GM18867 (cell line): ENCODE measurements around the gene AGL.
"Not testable (repeated sequence)": the region's sequence is repeated elsewhere in the genome, so short reads cannot be mapped to it uniquely, and the experiment has no call there.

Experiments
- ATAC-seq: cut with Tn5 transposase; IDR thresholded peaks from one replicate; pipeline ENCODE4 v1.9.1; 2021; ENCODE audit warnings: mild to moderate bottlenecking, moderate library complexity; ENCODE audit not compliant: unreplicated experiment

Gene AGL

DNA sequence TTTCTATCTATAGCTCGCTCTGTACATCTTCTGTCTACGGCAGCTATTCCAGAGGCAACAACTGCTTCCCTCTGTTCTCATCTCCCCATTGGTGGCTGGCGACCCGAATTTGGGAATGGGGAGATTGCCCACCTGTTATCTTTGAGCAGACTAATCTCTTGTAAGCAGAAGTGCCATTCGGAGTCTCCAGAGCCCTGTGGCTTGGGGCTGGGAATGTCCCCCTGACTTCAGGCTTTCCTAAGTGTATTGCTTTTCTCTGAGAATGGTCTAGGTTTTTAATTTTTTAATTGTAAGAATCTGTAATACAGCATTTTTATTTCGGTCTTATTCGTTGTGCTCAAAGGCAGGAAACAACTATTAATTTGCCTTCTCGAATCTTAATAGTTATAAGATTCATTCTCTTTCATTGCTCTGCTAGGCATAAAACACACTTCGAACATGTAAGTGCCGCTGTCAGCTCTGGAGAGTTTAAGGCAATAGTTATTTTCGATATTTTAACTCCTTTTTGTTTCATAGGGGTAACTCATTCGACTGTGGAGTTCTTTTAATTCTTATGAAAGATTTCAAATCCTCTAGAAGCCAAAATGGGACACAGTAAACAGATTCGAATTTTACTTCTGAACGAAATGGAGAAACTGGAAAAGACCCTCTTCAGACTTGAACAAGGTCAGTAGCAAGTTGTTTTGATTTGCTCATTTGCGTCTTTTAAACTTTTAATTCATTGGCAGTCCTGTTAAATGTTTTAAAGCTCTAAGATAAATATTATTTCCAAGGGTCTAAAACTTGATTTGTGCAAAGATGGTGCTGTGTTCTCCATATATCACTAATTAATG is 514 bp downstream of the AGL start:
- ATAC-seq, result peak; percentile 1

DNA sequence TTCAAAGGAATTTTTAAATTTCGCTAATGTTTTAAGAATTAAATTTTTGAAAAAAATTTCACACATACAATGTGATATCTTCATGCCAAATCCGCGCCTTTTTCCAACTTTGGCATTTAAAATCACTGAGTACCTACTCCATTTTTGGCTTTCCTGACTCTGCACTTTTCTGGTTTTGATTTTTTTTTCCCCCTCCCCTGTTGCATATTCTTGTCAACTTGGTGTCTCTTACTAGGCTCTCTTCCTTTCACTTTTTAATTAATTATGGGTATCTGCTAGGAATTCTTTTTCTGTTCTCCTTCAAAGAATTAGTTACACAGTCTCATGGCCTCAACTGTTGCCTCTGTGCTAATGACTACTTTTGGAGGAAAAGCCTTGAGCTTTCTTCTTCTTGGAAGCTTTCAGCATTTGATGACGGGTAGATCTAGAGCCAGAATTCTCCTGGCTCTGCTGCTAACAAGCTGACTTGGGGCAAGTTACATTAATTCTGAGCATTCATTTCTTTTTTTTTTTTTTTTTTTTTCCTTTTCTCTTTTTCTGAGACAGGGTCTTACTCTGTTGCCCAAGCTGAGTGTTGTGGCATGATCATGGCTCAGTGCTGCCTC is 1.8 kb downstream of the AGL start:
- no peak for ATAC-seq

DNA sequence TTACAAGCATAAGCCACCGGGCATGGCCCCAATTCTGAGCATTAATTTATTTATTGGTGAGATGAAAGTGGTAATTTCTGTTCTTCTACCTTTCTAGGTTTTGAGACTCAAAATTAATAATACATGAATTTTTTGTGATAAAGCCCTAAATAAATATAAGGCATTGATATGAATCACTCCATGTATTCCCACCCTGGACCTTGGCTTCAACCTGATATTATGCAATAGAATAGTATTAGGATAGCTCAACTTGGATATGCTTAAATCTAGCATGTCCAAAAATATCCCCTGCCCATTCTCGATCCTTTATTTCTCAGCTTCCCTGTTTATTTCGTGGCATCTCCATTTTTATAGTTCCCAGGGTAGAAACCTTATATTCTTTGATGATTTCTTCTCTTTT is 2.5 kb downstream of the AGL start:
- no peak for ATAC-seq

DNA sequence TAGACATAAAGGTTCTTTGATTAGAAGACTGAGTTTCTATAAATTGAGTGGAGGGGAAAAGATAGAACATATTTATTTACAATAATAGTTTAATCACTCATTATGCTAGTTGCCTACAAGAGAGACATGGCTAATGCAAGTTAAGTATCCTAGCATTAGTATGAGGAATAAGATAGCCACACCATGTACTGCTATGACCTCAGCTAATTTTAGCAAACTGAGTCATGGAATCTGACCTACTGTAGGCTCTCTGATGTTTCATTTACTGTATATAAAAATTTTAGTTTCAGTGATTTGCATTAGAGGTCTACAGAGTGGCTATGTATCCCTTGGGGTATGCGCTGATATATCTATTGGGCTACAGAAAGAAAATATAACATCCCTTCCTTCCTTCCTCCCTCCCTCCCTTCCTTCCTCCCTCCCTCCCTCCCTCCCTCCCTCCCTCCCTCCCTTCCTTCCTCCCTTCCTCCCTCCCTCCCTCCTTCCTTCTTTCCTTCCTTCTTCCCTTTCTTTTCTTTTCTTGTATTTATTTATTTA is 5.8 kb downstream of the AGL start:
- no peak for ATAC-seq

DNA sequence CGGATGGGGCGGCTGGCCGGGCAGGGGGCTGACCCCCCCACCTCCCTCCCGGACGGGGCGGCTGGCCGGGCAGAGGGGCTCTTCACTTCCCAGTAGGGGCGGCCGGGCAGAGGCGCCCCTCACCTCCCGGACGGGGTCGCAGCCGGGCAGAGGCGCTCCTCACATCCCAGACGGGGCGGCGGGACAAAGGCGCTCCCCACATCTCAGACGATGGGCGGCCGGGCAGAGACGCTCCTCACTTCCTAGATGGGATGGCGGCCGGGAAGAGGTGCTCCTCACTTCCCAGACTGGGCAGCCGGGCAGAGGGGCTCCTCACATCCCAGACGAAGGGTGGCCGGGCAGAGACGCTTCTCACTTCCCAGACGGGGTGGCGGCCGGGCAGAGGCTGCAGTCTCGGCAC is 6.9 kb downstream of the AGL start:
- not testable (repeated sequence) for ATAC-seq

DNA sequence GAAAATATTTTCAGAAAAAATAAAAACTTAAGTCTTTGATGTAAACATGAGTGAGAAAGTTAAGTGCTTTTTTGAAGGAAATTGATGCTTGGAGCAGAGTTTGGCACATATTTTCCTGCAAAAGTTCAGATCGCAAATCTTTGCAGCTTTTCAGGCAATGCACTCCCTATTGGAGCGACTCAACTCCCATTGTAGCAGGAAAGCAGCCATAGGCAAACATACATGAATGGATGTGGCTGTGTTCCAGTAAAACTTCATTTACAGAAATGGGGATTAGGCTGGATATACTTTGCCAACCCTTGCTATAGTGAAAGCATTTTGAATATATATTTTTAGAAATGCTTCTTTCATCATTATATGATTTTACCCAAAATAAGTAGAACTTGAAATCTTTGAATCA is 8.1 kb downstream of the AGL start:
- no peak for ATAC-seq

DNA sequence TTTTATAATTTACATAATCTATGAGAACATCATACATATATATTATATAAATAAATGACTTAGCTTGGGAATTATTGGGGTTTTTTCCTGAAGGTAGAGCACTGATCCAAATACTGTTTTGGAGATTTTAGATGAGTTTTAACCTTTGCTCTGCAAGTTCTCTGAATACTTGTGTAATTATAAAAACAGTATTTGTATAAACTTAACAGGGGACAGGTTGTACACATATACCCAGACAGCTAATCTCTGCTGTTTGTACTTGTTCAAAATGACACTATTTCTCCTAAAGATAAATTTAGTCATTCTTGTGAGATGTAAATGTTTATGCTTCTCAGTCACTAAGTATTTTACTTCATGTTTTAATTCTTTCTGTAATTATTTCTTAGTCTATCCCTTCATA is 8.7 kb downstream of the AGL start:
- no peak for ATAC-seq

DNA sequence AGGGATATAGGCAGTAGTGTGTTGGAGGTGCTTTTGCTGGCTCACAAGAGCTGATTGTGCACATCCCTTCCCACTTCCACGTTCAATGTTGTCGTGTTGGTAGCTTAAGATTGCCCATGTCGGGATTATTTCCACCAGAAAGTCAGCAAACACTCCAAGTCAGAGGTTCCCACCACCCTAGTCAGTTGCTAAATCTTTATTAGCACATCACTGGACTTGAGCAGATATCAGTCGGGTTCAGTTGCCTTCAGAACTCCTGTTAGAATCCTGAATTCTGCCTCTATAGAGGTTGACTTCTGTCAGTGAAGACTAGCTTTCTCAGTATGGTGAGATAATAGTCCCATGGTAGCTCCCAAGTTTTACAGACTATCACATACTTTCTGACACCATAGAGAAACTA is 10.5 kb downstream of the AGL start:
- no peak for ATAC-seq

DNA sequence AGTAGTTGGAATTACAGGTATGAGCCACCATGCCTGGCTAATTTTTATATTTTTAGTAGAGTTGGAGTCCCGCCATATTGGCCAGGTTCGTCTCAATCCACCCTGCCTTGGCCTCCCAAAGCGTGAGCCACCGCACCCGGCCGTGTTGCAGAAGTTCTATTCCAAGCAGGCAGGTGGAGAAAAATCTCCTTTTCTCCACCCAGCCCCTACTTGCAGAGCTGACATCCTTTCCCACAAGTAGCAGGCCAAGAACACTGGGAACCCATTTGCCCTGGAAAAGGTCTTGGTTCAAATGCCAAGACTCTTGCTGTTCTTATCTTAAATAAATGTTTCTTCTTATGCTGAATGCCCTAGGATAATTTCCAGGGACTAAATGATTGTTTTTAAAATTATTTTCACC is 17.5 kb downstream of the AGL start:
- no peak for ATAC-seq

DNA sequence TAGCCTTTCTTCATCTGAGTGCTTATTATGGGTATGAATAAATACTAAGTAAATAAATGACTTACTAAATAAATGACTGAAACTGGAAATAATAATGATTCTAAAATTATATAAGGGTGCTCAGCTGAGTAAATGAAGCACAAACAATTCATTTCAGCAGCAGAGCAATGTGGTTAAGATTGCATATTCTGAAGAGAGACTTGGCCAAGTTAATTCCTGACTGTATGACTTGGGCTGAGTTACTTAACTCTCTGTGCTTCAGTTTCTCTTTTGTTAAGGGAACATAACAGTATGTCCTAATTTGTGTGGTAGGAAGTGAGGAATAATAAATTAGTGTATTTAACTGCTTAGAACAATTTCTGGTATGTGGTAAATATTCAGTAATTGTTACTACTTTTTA is 19.1 kb downstream of the AGL start:
- no peak for ATAC-seq

DNA sequence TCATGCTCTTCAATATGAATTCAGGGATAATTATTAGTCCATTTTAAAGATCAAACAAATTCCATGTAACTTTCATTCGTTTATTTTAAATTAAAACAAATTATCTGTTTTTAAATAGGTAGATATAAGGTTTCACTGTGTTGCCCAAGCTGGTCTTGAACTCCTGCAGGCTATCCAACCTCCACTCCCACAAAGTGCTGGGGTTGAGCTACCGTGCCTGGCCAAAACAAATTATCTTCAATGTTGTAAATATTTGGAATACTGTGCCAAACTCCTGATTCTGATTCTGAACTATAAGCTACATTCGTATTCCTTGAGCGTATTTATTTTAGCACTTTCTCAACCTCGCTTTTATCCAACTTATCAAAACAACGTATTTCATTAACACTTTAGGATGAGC is 19.6 kb downstream of the AGL start:
- ATAC-seq, result no peak

DNA sequence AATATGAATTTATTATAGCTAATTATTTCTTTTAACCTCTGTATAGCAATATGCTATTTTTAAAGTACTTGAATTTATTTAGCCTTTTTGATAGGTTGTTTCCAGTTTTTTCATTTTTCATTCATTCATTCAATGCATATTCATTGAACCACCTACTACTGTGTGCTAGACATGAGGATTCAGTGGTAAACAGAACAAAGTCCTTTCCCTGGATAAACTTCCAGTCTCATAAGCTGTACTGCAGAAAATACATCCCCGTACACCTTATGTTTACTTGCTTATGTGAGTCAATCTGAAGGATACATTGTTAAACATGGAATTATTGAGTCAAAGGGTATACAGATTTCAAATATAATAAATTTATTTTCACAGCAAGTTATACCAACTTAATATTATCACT is 21.9 kb downstream of the AGL start:
- no peak for ATAC-seq

DNA sequence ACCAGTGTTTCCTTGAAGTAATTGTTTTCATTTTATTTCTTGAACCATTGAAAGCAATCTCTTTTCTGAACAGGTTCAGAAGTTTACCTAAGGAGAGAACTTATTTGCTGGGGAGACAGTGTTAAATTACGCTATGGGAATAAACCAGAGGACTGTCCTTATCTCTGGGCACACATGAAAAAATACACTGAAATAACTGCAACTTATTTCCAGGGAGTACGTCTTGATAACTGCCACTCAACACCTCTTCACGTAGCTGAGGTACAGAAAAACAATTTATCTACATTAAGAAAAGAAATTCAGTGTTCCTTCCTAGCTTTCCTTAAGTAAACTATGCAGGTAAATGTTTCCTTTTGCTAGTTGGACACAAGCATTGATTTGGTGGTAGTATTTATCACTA is 27.4 kb downstream of the AGL start:
- no peak for ATAC-seq

DNA sequence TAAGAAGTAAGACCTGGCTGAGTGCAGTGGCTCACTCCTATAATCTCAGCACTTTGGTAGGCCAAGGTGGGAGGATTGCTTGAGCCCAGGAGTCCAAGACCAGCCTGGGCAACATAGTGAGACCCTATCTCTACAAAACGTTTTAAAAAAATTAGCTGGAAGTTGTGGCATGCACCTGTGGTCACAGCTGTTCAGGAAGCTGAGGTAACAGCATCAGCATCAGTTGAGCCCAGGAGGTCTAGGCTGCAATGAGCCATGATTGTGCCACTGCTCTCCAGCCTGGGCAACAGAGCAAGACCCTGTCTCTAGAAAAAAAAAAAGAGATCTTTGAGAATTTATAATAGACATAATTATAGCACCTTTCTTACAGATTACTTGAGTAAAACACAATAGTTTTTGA is 36.0 kb downstream of the AGL start:
- ATAC-seq, result no peak

DNA sequence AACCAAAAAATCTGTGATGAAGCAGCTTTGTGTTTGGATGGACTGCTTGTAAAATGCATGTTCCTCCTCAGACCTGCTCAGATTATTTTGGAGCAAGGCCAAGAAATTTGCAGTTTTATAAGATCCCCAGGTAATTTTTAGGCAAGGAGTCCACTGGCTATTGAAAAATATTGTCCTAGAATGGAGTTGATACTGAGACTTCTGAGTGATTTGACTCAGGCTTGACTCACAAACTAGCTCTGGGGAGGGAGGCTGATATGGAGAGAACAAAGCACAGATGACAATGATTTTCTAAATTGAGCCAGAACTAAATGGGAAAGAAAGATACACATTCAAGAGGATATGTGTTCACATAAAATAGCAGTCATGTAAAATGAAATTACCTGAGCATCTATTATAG is 36.7 kb downstream of the AGL start:
- no peak for ATAC-seq

DNA sequence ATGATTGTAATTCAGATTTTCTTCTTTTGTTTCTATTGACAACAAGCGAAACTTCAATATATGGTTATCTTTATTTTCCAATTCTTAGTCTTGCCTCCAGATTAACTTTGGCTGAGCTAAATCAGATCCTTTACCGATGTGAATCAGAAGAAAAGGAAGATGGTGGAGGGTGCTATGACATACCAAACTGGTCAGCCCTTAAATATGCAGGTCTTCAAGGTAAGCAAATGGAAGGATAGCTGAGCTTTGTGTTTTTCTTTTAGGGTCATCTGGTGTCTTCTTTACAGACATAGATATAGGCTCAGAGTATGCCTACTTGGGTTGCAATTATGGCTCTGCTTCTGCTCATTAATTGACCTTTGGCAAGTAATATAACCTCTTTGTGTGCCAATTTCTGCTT is 37.7 kb downstream of the AGL start:
- ATAC-seq, result no peak

DNA sequence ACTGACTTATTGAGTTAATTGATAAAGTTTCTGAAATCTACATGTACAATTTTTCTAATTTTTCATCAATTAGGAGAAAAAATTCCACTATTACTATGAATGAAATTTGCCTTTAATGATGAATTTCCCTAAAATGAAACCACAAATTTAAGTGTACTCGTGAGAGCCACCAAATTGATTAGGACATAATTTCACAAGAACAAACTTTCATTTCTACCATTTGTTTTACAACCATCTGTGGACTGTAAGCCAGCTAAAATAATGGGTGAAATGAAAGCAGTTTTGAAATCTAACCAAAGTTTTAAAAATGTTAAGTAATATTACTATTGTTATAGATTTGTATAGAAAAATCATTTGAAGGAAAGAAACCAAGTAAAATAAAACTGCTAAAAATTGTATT is 41.8 kb downstream of the AGL start:
- no peak for ATAC-seq

DNA sequence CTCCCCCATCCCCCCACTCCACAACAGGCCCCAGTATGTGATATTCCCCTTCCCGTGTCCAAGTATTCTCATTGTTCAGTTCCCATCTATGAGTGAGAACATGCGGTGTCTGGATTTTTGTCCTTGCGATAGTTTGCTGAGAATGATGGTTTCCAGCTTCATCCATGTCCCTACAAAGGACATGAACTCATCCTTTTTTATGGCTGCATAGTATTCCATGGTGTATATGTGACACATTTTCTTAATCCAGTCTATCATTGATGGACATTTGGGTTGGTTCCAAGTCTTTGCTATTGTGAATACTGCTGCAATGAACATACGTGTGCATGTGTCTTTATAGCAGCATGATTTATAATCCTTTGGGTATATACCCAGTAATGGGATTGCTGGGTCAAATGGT is 53.1 kb downstream of the AGL start:
- not testable (repeated sequence) for ATAC-seq

DNA sequence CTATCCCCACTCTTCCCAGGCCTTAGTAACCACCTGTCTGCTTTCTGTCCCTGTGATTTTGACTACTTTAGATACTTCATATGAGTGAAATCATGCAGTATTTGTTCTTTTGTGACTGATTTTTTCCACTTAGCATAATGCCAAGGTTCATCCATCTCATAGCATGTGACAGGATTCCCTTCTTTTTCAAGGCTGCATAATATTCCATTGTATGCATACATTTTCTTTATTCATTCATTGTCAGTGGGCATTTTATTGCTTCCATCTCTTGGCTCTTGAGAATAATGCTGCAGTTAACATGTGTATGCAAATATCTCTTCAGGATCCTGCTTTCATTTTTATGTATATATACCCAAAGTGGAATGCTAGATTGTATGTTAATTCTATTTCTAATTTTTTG is 56.4 kb downstream of the AGL start:
- no peak for ATAC-seq

DNA sequence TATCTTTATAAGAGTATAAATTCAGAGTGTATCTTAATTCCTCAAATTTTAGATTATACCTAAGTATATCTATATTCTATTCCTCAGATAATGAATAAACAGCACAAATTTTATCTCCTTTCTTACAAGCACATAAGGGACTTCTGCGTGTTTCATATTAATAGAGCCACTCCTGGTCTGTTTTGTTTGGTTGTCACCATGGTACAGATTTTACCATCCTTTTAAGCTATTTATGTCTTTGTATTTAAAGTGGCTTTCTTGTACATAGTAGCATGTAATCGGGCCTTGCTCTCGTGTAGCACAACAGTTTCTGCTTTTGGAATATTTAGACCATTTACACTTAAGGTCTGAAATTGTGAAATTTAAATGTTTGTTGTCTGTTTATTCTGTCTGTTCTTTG is 67.1 kb downstream of the AGL start:
- ATAC-seq, result no peak

DNA sequence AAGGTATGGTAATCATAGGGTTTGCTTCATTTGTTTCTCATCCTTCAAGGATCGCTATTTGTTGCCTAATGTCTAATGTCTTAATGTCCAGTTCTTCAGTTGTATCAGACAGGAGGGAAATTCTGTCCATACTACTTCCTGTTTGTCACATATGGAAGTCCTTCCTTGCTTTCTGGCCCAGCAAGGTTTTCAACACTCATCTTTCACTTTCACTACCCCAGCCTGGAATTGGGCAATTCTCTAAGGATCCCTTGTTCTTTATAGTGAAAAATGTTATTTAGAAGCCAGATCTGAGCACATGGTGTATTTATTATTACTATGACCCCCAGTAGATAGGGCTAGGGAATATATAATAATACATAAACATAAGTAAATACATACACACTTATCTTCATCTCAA is 69.1 kb downstream of the AGL start:
- ATAC-seq, result no peak

DNA sequence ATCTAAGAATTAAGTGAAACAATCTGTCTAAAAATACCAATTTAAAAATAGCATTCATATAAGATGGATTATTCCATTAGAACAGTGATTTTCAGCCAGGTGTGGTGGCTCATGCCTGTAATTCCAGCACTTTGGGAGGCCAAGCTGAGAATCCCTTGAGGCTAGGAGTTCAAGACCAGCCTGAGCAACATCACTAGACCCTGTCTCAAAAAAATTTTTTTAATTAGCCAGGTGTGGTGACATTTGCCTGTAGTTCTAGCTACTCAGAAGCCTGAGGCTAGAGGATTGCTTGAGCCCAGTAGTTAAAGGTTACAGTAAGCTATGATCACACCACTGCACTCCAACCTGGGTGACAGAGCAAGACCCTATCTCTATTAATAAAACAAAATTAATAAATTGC is 84.6 kb downstream of the AGL start:
- ATAC-seq, result no peak

DNA sequence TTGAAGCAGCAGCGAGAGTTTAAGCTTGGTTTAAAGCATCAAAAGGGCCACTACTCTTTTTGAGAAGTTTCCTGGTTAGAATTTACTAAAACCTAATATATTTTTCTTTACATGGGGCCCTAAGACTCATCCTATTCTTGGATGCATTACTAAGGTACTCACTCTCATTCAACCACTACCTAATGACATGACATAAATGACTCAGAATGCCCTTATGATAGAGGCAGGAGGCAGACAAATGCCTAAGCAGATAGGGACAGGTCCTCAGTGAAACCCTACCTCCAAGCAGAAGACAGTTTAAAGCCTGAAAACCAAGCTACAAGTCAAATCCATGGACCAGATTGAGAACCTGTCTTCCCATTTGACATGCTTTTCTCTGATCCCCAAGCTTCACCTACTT is 85.4 kb downstream of the AGL start:
- no peak for ATAC-seq
